H9 (cell line): ENCODE results near the gene LCNL1. TPM values are rescaled to one million over a fixed set of nuclear protein-coding genes. Genes with fewer than 3 reads are reported as not detected.

Experiments used
- DNase-seq: peaks from one replicate; pipeline ENCODE4 v3.0.0-alpha.2; 2017
- H2AFZ ChIP-seq: one replicate; pipeline ENCODE4 v1.6.1; 2013; ENCODE audit warnings: mild to moderate bottlenecking, low read length, control low read depth, moderate library complexity
- H2AK5ac ChIP-seq: 2 replicates; pipeline ENCODE4 v1.6.1; 2013; ENCODE audit warnings: low read length, control low read depth, mixed read lengths; ENCODE audit not compliant: insufficient read length
- H2BK120ac ChIP-seq: one replicate; pipeline ENCODE4 v1.6.1; 2013; ENCODE audit warnings: low read depth, mild to moderate bottlenecking, low read length, control low read depth, inconsistent platforms; ENCODE audit not compliant: poor library complexity, severe bottlenecking
- H2BK12ac ChIP-seq: 2 replicates; pipeline ENCODE4 v1.6.1; 2013; ENCODE audit warnings: low read length, control low read depth, mixed read lengths, low read depth; ENCODE audit not compliant: insufficient read length
- H2BK15ac ChIP-seq: 2 replicates; pipeline ENCODE4 v1.6.1; 2013; ENCODE audit warnings: low read depth, low read length, control low read depth
- H2BK20ac ChIP-seq: one replicate; pipeline ENCODE4 v1.6.1; 2013; ENCODE audit warnings: low read depth, mild to moderate bottlenecking, low read length, control low read depth, inconsistent platforms; ENCODE audit not compliant: poor library complexity, severe bottlenecking
- H2BK5ac ChIP-seq: 2 replicates; pipeline ENCODE4 v1.6.1; 2013; ENCODE audit warnings: low read length, control low read depth, mixed read lengths; ENCODE audit not compliant: insufficient read length
- H3K14ac ChIP-seq: 2 replicates; pipeline ENCODE4 v1.6.1; 2013; ENCODE audit warnings: low read length, control low read depth; ENCODE audit not compliant: insufficient read depth
- H3K18ac ChIP-seq: 2 replicates; pipeline ENCODE4 v1.6.1; 2013; ENCODE audit warnings: low read depth, mild to moderate bottlenecking, mixed read lengths, low read length, control low read depth; ENCODE audit not compliant: insufficient read length
- H3K23ac ChIP-seq: 2 replicates; pipeline ENCODE4 v1.6.1; 2013; ENCODE audit warnings: low read length, control low read depth, mixed read lengths, low read depth; ENCODE audit not compliant: insufficient read length
- H3K23me2 ChIP-seq: 2 replicates; pipeline ENCODE4 v1.6.1; 2013; ENCODE audit warnings: low read depth, mild to moderate bottlenecking, mixed read lengths, low read length, control low read depth; ENCODE audit not compliant: insufficient read length, poor library complexity, severe bottlenecking
- H3K27ac ChIP-seq: 2 replicates; pipeline ENCODE4 v1.5.1; 2013; ENCODE audit warnings: low read length, control low read depth, mixed read lengths, low read depth; ENCODE audit not compliant: insufficient read length
- H3K27me3 ChIP-seq: 2 replicates; pipeline ENCODE4 v1.6.1; 2013; ENCODE audit warnings: low read length, control low read depth, inconsistent platforms; ENCODE audit not compliant: insufficient read depth
- H3K4ac ChIP-seq: 2 replicates; pipeline ENCODE4 v1.6.1; 2013; ENCODE audit warnings: low read depth, mild to moderate bottlenecking, control low read depth, inconsistent platforms, low read length, moderate library complexity
- H3K4me1 ChIP-seq: 2 replicates; pipeline ENCODE4 v1.6.1; 2013; ENCODE audit warnings: low read length, control low read depth, inconsistent platforms; ENCODE audit not compliant: insufficient read depth
- H3K4me2 ChIP-seq: 2 replicates; pipeline ENCODE4 v1.6.1; 2013; ENCODE audit warnings: low read length, control low read depth, mixed read lengths; ENCODE audit not compliant: insufficient read length, insufficient read depth
- H3K56ac ChIP-seq: 2 replicates; pipeline ENCODE4 v1.6.1; 2013; ENCODE audit warnings: low read depth, mild to moderate bottlenecking, mixed read lengths, low read length, control low read depth; ENCODE audit not compliant: insufficient read length
- H3K79me1 ChIP-seq: 2 replicates; pipeline ENCODE4 v1.6.1; 2013; ENCODE audit warnings: low read depth, mild to moderate bottlenecking, moderate library complexity, low read length, control low read depth, inconsistent platforms; ENCODE audit not compliant: insufficient read depth, poor library complexity, severe bottlenecking
- H3K79me2 ChIP-seq: 2 replicates; pipeline ENCODE4 v1.6.1; 2013; ENCODE audit warnings: low read length, control low read depth, inconsistent platforms; ENCODE audit not compliant: insufficient read depth
- H3K9ac ChIP-seq: 2 replicates; pipeline ENCODE4 v1.6.1; 2013; ENCODE audit warnings: low read length, control low read depth, mixed read lengths; ENCODE audit not compliant: insufficient read length; ENCODE audit errors: extremely low read depth
- H3K9me3 ChIP-seq: one replicate; pipeline ENCODE4 v1.6.1; 2013; ENCODE audit warnings: low read depth, low read length, inconsistent platforms; ENCODE audit not compliant: control insufficient read depth
- H3T11ph ChIP-seq: one replicate; pipeline ENCODE4 v1.6.1; 2013; ENCODE audit warnings: mild to moderate bottlenecking, low read length, control low read depth, inconsistent platforms
- H4K20me1 ChIP-seq: one replicate; pipeline ENCODE4 v1.6.1; 2013; ENCODE audit not compliant: control insufficient read depth, insufficient read length, insufficient read depth
- H4K5ac ChIP-seq: 2 replicates; pipeline ENCODE4 v1.6.1; 2013; ENCODE audit warnings: low read depth, mild to moderate bottlenecking, mixed read lengths, low read length, control low read depth; ENCODE audit not compliant: insufficient read length
- H4K8ac ChIP-seq: replicated peaks from 2 replicates; pipeline ENCODE4 v1.6.1; 2013; ENCODE audit warnings: low read length, control low read depth, mixed read lengths, low read depth; ENCODE audit not compliant: insufficient read length
- H4K91ac ChIP-seq: 2 replicates; pipeline ENCODE4 v1.6.1; 2013; ENCODE audit warnings: low read depth, mild to moderate bottlenecking, moderate library complexity, mixed read lengths, low read length, control low read depth; ENCODE audit not compliant: insufficient read length
- H3K27ac Mint-ChIP-seq, 3 experiments: 2 replicates in 2 of 3; 3 replicates in 1 of 3; pipeline ENCODE4 v1.8.0; 2020 to 2021; ENCODE audit warnings: mixed read lengths in 3 of 3, mild to moderate bottlenecking in 1 of 3, moderate library complexity in 1 of 3
- H3K27me3 Mint-ChIP-seq: 2 replicates; pipeline ENCODE4 v1.8.0; 2021; ENCODE audit warnings: low read depth, mild to moderate bottlenecking, moderate library complexity, mixed read lengths
- H3K36me3 Mint-ChIP-seq, 3 experiments: 2 replicates in 2 of 3; 3 replicates in 1 of 3; pipeline ENCODE4 v1.8.0; 2020 to 2021; ENCODE audit warnings: low read depth in 3 of 3, mixed read lengths in 3 of 3; ENCODE audit not compliant: insufficient read depth in 1 of 3
- H3K4me1 Mint-ChIP-seq, 2 experiments: 2 replicates each; pipeline ENCODE4 v1.8.0; 2020; ENCODE audit warnings: mixed read lengths in 2 of 2
- H3K4me3 Mint-ChIP-seq, 2 experiments: 2 replicates in 1 of 2; 3 replicates in 1 of 2; pipeline ENCODE4 v1.8.0; 2020 to 2021; ENCODE audit warnings: mild to moderate bottlenecking in 2 of 2, mixed read lengths in 2 of 2, moderate library complexity in 1 of 2
- H3K9me3 Mint-ChIP-seq, 2 experiments: 2 replicates in 1 of 2; 3 replicates in 1 of 2; pipeline ENCODE4 v1.8.0; 2020; ENCODE audit warnings: mild to moderate bottlenecking in 2 of 2, mixed read lengths in 2 of 2, moderate library complexity in 1 of 2
- WGBS: extraction: QIAGEN DNeasy Blood & Tissue Kit; methylation state at CpG from one replicate; pipeline ENCODE4 v1.1.7; 2013; ENCODE audit warnings: missing lambda C conversion rate, low lambda C conversion rate, mixed read lengths; ENCODE audit not compliant: insufficient read length; ENCODE audit errors: extremely low coverage; 5-methylcytosine and 5-hydroxymethylcytosine counted together
- total RNA-seq: library from RNA; stranded (reverse); gene quantifications from 2 replicates; pipeline ENCODE4 v1.2.1, GENCODE V29; 2021
- TF ChIP-seq, protein P1 (sequence below): fragments of 200-600 bp; sonication (generic); conservative IDR thresholded peaks from 3 replicates; pipeline ENCODE4 v1.8.0; 2021; ENCODE audit warnings: antibody characterized with exemption, mild to moderate bottlenecking

Gene LCNL1
- total RNA-seq, 1 experiment from 2014 or later = 0.20 TPM

DNA sequence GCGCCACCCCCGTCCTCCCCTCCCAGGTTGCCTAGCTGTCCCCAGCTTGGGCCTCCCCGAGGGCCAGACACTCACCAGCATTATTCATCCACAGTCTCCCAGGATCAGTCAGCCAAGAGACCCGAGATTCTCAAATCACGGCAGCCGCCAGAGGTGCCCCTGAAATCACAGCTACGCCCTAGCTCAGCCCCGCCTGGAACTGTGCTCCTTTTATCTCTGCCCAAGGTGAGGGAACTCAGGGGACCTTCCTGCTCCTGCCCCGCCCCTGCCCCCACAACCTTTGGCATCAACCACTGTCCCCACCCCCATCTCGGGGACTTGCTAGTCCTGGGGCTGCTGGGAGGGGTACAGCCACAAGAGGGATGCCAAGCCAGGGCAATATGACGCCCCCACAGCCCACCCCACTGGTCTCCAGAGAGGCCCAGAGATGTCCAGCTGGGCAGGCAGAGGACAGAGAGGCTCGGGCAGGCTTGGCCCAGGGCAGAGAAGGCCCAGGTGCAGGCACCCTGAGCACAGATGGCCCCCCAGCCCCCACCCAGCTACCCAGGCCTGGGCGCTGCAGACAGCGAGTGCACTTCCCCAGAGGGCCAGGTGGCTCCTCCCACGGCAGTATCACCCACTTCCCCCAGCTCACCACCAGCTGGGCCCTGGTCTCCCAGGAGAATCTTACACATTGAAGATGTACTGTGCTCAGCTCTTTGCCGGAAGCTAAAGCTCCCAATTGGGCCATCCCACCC is 49.3 kb downstream of the LCNL1 start, which contains the start of gene FUT7:
Gene FUT7, minus strand, starts transcription at position 185 of the 737 bp plus-strand sequence. Its CDS starts 97 bp downstream, at position 88.
- peaks cover 9% of the 10 kb centered on the region for H3K23me2 ChIP-seq
- no peak within 1 kb of the TSS for H3K4me2 ChIP-seq
- no peaks in the 10 kb centered on the region for H3K79me2 ChIP-seq
- H2AK5ac ChIP-seq = no peak within 1 kb of the TSS
- WGBS = no CpG with 5 or more reads among the region's 16 CpGs
- H3K4me1 ChIP-seq = no peaks in the 10 kb centered on the region
- H3K4ac ChIP-seq = no peak within 1 kb of the TSS
- no peak within 1 kb of the TSS for H3K9ac ChIP-seq
- H2BK12ac ChIP-seq = no peak within 1 kb of the TSS
- H3K79me1 ChIP-seq = no peaks in the 10 kb centered on the region
- no peak within 1 kb of the TSS for H3K23ac ChIP-seq
- no peak within 1 kb of the TSS for H4K8ac ChIP-seq
- TF ChIP-seq, protein P1, sequence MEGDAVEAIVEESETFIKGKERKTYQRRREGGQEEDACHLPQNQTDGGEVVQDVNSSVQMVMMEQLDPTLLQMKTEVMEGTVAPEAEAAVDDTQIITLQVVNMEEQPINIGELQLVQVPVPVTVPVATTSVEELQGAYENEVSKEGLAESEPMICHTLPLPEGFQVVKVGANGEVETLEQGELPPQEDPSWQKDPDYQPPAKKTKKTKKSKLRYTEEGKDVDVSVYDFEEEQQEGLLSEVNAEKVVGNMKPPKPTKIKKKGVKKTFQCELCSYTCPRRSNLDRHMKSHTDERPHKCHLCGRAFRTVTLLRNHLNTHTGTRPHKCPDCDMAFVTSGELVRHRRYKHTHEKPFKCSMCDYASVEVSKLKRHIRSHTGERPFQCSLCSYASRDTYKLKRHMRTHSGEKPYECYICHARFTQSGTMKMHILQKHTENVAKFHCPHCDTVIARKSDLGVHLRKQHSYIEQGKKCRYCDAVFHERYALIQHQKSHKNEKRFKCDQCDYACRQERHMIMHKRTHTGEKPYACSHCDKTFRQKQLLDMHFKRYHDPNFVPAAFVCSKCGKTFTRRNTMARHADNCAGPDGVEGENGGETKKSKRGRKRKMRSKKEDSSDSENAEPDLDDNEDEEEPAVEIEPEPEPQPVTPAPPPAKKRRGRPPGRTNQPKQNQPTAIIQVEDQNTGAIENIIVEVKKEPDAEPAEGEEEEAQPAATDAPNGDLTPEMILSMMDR = no peak
- H3T11ph ChIP-seq = no peak within 1 kb of the TSS
- H4K20me1 ChIP-seq = peaks cover 2% of the 10 kb centered on the region
- no peak within 1 kb of the TSS for H2BK120ac ChIP-seq
- H3K14ac ChIP-seq = no peak within 1 kb of the TSS; the same call in 1 of the 2 replicates
- no peak within 1 kb of the TSS for H2BK5ac ChIP-seq
- no peak within 1 kb of the TSS for H4K91ac ChIP-seq
- H2BK15ac ChIP-seq = no peak within 1 kb of the TSS
- no peak within 1 kb of the TSS for H3K27ac ChIP-seq
- H3K9me3 ChIP-seq = no peaks in the 10 kb centered on the region
- Mint-ChIP-seq H3K27me3 (peaks cover 34% of the 10 kb centered on the region), H3K27ac (no peak within 1 kb of the TSS; a peak in 1 of 7 replicates), H3K4me1 (peaks cover 0 to 8% of the 10 kb centered on the region in 2 experiments; a peak in 2 of 4 replicates), H3K36me3 (no peaks in the 10 kb centered on the region), H3K4me3 (no peak within 1 kb of the TSS), H3K9me3 (no peaks in the 10 kb centered on the region)
- no peak for DNase-seq
- H4K5ac ChIP-seq = no peak within 1 kb of the TSS
- H2AFZ ChIP-seq = no peak within 1 kb of the TSS
- no peaks in the 10 kb centered on the region for H3K27me3 ChIP-seq
- no peak within 1 kb of the TSS for H3K18ac ChIP-seq
- H2BK20ac ChIP-seq = no peak within 1 kb of the TSS
- no peak within 1 kb of the TSS for H3K56ac ChIP-seq
